LNCAP (cell line): Measurements from ENCODE around the gene RFLNA.

ENCODE experiments used
- CTCF ChIP-seq: fragments of 450-650 bp; IDR thresholded peaks from 2 replicates; pipeline ENCODE4 v1.5.1; 2017; ENCODE audit warnings: mild to moderate bottlenecking

RFLNA gene

DNA sequence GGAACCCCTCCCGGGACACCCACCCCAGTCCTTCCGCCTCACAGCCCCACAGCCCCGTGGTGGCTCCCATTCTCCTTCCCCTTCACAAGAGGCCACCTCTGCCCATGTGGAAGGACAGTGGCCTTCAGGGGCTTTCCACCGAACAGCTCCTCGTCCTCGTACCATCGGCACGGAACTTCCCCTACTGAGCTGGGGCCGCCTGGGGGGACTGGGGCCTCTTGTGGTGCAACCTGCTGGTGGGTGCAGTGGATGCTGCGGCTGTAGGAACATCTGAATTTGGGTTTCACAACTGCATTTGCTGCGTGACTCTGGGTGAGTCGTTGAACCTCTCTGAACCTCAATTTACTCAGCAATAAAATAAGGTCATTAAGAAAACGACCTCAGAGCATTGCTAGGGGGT lies 50.9 kb downstream of the RFLNA start:
- no peak for TF ChIP-seq CTCF

DNA sequence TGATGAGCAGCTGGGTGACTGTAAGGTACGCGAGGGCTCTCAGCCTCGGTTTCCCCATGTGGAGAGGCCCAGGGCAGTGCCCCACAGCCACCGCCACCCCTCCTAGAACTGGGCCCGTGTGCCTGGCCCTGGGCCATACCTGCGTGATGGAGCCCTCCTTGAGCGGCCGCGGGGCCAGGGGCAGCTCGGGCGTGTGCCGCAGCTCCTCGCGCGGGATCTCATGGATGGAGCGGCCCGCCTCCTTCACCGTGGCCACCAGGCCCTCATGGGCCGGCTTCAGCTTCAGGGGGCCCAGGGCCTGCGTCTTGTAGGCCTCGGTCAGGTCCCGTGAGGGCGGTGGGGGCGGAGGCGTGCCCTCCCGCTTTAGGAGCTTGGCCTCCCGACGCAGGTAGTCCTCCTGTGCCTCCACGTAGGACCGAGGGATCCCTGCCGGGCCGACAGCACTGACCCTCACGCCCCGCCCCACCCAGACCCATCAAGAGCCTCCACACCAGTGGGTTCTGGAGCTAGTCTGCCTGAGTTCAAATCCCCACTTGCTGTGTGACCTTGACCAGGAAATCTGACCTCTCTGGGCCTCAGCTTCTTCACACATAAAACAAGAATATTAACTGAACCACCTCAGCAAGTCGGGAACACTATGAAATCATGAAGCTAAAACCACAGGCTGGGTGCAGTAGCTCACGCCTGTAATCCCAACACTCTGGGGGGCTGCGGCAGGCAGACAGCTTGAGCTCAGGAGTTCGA lies 51.7 kb downstream of the RFLNA start:
- no peak for TF ChIP-seq CTCF

GRCh38 chr12:124347335-124347734 lies 52.4 kb downstream of the RFLNA start:
- TF ChIP-seq CTCF: no peak

GRCh38 chr12:124347805-124348658 lies 53.1 kb downstream of the RFLNA start:
- peak; percentile 59 for TF ChIP-seq CTCF

DNA sequence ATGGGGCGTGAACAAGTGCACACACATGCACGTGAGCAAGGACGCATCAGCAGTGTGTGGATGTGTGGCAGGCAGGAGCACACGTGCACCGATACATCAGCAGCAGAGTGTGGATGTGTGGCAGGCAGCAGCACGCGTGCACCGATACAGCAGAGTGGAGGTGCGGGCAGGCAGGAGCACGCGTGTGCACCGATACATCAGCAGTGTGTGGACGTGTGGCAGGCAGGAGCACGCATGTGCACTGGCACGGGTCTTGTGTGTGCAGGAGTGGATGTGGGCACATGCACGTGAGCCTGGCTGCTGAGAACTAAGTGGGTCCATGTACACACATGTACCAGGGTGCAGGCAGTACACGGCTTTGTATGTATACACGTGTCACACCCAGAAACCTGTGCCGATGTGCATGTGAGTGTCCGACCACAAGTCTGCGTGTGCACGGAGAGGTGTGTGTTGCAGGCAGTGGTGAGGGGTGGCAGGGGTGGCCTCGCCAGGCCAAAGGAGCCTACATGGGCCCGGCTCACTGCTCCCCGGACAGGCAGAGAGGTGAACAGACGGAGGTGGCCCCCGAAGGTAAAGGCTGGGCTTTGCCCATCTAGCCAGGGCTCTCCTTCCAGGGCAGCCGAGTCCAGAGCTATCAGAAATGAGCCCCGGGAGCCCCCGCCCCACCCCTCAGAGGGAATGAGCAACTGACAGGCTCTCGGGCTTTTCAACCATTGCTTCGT lies 53.9 kb downstream of the RFLNA start:
- no peak for TF ChIP-seq CTCF

- no peak for TF ChIP-seq CTCF
Measured at GRCh38 chr12:124350491-124350890, 55.6 kb downstream of the RFLNA start.

GRCh38 chr12:124351422-124351821 lies 56.5 kb downstream of the RFLNA start:
- TF ChIP-seq CTCF: no peak
